ENCODE results near the gene HSPB6.

Gene HSPB6

GRCh38 chr19:35764432-35765315 lies 7.8 kb upstream of the HSPB6 start:
- DNase-seq: no peak

- DNase-seq: no peak
These were observed 4.0 kb upstream of the HSPB6 start for GRCh38 chr19:35760711-35761349.

GRCh38 chr19:35759697-35760096 lies 2.9 kb upstream of the HSPB6 start:
- DNase-seq: no peak

DNA sequence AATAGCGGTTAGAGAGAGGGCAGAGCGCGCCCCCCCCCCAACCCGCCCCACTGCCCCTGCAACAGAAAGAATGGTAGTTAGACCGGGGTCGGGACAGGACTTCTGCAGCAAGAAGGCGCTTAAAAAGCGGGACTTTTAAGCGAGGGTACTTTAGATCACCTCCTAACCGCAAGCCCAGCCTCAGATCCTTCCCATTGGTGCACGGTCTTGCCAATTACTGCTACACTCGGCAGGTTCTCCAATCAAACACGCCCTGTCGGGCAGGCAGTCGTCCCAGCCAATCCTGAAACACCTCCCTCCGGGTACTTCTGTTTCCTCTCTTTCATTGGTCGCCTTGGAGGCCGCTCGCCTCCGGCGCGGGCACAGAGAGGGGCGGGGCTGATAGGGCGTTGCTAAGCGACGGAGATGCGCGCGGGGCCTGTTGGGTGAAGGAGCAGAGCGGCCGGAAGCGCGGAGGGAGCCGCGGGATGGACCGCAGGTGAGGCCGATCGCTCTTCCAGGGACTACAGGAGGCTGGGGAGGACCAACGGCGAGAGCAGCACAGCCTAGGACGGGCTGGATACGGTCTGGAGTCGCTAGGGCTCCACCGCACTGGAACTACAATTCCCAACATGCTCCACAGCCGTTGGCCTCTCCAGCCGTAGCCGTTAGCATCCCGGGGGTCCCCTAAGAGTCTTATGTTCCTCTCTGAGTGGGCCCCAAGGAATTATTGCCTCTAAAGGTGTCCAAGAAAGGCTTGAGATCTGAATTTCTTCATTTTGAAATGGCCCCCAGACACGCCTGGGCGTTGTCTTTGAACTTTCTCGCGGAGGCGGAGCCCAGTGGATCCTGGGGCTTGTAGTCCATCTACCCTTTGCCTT lies 1.1 kb upstream of the HSPB6 start, which contains the start of gene PROSER3:
Gene PROSER3, plus strand, starts transcription at position 428 of the 860 bp plus-strand sequence. Its CDS starts 40 bp downstream, at position 468.
- peak; percentile 100 for DNase-seq

DNA sequence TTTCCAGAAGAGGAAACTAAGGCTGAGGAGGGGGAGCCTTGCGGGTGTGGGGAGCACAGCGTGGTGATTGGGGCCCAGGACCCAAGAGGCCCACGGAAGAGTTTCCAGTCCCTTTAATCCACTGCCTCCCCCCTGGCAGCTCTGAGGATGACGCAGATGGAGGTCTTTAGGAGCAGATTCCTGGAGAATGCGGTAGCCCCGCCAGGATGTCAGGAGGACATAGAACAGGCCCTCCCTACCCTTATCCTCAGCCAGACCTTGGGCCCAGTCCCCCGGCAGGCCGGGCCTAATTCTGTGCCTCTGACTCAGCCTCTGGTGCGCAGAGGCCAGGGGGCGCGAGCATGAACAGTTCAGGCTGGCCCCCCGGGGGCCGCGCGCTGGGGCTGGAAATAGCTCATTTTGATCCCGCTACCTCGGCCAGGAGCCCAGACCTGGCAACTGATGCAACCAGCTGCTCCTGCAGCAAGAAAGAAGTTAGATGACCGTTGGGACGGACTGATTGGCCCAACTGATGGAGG lies 461 bp upstream of the HSPB6 start:
- peak; percentile 30 for DNase-seq

DNA sequence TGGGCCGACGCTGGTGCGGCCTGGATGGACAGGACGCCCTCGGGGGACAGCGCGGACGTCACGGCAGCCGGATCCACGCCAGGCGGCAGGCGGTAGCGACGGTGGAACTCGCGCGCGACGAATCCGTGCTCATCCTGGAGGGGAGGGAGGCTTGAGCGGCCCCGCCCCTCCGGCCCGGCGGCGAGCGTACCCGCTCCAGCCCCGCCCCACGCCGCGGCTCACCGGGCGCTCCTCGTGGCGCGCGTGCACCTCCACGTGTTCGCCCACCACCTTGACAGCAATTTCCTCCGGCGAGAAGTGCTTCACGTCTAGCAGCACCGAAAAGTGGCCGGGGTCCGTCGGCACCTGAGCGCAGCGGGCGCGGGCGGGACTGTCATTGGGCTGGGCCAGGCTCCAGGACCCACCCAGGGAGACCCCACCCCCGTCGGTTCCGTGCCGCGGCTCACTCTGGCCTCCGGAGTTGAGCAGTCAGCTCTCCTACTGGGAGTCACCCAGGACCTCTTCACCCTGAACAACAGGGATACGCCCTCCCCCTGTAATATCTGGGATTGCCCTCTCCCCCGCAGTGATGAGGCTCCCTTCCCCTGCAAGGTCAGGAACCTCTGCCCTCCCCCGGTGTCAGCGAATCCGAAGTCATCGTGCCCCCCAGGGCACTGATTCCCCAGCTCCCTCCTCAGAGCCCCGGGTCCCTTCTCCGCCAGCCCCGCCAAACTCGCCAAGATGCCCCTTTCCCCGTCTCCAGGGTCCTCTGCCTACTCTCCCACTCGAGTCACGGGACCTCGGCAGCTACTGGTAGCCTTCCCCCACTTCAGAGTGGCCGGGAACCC lies 1.1 kb downstream of the HSPB6 start:
- peak; percentile 32 for DNase-seq

DNA sequence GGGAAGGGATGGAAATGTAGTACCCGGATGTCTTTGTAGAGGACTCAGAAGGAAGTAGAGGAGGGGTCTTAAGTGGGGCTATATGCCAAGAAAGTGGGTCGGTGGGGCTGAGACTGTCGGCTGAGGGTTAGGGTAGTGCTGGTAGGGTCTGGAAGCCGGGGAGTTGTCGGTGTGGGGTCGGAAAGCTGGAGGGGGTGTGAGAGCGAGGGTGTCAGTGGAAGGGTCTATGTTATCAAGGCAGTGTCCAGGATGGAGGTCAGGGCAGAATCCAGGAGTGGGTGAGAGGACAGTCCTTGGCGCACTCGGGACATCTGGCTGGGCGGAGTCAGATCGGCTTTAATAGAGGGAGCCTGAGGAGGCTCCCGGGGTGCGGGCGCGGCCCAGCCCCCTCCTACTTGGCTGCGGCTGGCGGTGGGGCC lies 1.7 kb downstream of the HSPB6 start:
- no peak for DNase-seq

GRCh38 chr19:35754370-35755130 lies 2.3 kb downstream of the HSPB6 start:
- no peak for DNase-seq

GRCh38 chr19:35753634-35754369 lies 3.0 kb downstream of the HSPB6 start:
- DNase-seq: no peak

GRCh38 chr19:35752746-35753350 lies 4.0 kb downstream of the HSPB6 start:
- no peak for DNase-seq

DNA sequence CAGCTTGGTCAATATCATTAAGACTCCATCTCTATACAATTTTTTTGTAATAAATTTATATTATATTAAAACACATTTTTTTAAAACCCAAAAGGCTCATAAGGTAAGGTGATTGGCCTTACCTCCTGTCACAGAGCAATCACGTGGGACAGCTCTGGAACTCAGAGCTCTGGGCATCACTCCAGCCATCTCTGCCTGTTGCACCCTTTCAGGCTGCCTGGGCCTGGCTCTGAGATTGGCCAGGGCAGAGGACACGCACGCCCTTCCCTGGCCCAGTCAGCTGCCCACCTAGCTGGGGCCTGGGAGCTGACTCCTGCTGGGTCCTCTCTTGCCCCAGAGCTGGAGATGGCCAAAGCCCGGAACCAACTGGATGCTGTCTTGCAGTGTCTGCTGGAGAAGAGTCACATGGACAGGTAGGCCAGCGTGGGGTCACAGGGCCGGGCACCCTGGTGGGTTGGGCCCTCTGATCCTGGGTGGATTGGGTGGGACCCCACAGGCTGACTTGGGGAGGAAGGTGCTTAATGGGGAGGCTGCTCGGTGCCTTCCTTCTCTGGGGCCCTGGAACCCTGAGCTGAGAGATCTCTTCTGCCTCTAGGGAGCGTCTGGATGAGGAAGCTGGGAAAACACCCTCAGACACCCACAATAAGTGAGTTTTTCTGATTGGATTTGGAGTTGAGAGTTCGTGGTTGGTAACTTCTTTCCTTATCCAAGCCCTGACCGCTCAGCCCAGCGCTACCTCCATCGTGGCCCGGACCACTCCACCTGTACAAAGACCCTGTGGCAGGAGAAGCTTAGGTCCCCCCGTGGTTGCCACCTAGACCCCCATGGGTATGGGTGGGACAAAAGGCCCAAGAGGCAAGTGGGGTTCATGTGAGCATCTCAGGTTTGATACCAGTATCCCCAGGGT lies 4.7 kb downstream of the HSPB6 start:
- no peak for DNase-seq

DNA sequence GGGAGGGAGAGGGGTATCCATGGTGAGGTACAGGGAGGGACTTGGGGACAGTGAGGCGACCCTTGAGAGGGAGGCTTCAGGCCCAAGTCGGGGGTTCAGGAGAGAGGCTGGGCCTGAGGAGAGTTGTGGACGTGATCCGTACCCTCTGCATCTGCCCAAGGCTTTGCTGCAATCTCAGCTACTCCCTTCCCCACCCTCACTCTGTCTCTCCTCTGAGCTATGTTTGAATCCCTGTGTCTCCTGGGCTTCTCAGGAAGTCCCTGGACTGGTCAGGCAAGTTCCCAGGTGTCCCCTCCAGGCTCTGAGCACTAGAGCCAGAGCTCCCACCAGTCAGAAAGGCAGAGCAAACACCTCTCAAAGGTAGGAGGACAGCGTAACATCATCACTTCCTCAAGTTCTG lies 6.7 kb downstream of the HSPB6 start:
- DNase-seq: no peak

DNA sequence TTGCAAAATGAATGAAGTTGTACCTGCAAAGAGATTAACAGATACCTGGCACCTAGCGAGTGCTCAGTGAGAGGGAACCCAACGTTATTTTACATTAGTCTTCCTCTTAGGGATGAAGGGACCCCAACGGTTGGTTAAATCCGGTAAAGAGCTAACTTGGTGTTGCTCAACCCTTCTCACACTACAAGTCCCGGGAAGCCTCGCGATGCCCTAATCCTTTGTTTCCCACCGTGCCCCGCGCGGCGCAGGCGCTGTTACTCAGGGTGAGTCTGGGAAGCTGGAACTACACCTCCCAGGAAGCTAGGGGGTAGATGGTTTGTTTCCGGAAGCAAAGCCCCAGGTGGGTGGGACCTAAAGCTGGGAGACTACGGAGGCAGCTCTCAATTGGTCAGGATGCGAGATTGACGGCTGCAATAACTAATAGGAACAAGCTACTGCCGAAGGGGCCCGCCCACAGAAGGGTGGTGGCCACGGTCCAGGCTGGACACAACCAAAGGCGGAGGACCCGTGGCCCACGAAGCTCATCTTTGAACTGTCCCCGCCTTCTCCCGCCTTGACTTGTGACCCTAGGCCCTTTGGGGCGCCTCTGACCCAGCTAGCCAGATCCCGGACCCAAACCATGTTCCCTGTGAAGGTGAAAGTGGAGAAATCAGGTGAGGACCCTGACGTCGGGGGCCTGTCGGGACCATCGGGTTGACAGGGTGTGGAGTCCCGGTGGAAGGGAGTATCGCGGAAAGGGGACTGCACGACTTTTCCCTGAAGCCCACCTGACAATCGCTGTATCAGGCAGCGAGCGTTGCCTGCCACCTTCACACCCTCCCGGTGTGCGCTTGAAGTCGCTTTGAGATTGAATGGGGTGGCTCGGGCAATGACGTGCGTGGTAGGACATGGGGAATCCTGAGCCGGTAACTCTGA lies 8.5 kb downstream of the HSPB6 start, which contains the start of gene LIN37:
Gene LIN37, plus strand, starts transcription at position 471 of the 915 bp plus-strand sequence. Its CDS starts 149 bp downstream, at position 620.
- peak; percentile 100 for DNase-seq

GRCh38 chr19:35746531-35746930 lies 10.3 kb downstream of the HSPB6 start:
- DNase-seq: no peak

GRCh38 chr19:35746087-35746462 lies 10.8 kb downstream of the HSPB6 start:
- no peak for DNase-seq

- DNase-seq: peak; percentile 99
These were observed 11.3 kb downstream of the HSPB6 start, which contains the start of the genes PSENEN and U2AF1L4 for GRCh38 chr19:35745328-35746086. Gene PSENEN (plus strand): TSS chr19:35745651. CDS start chr19:35745931, 280 bp downstream. Gene U2AF1L4 (minus strand): TSS chr19:35745418. CDS start chr19:35745391, 27 bp downstream.
